ENCODE data around the gene RIC8B. TPM values are rescaled to one million over a fixed set of nuclear protein-coding genes. Genes with fewer than 3 reads are reported as not detected.

RIC8B gene
- total RNA-seq, 6 experiments from 2014 or later, result 5.9 to 10.6 (median 6.5) TPM

GRCh38 chr12:106867651-106868050, 93.2 kb downstream of the RIC8B start:
- no peaks in the 10 kb centered on the region for H3K4me1 ChIP-seq
- H3K27ac ChIP-seq, result no peak overlapping the region
- WGBS (ENCODE audit: insufficient coverage, low coverage, low lambda C conversion rate, missing lambda C conversion rate), result 93% methylated on average over 2 of the region's 3 CpGs
- H3K9me3 ChIP-seq, result no peaks in the 10 kb centered on the region
- no peak for TF ChIP-seq CTCF (IDR thresholded peaks at IDR 0.05)
- TF ChIP-seq POLR2A (IDR thresholded peaks at IDR 0.05), result no peak
- intact Hi-C loops (cut with DNase I), result no loop called here
- no peaks in the 10 kb centered on the region for H3K27me3 ChIP-seq
- DNase-seq (no peak), ATAC-seq (no peak)
- H3K36me3 ChIP-seq, result no peaks in the 10 kb centered on the region
- H3K4me3 ChIP-seq, result no peak overlapping the region

- WGBS (ENCODE audit: insufficient coverage, low coverage, low lambda C conversion rate, missing lambda C conversion rate), result 89% methylated on average over 8 of the region's 10 CpGs
- Histone ChIP-seq H3K9me3 (no peaks in the 10 kb centered on the region), H3K4me3 (no peak overlapping the region), H3K4me1 (no peaks in the 10 kb centered on the region), H3K36me3 (no peaks in the 10 kb centered on the region), H3K27me3 (no peaks in the 10 kb centered on the region), H3K27ac (no peak overlapping the region)
- intact Hi-C loops (cut with DNase I), result no loop called here
- ATAC-seq (no peak), DNase-seq (no peak)
- TF ChIP-seq CTCF (IDR thresholded peaks at IDR 0.05) (no peak), POLR2A (IDR thresholded peaks at IDR 0.05) (no peak)
Observed at GRCh38 chr12:106868982-106869700, 94.7 kb downstream of the RIC8B start.

GRCh38 chr12:106870116-106870515, 95.6 kb downstream of the RIC8B start:
- Histone ChIP-seq H3K4me1 (no peaks in the 10 kb centered on the region), H3K36me3 (no peaks in the 10 kb centered on the region), H3K27ac (no peak overlapping the region), H3K4me3 (no peak overlapping the region), H3K27me3 (no peaks in the 10 kb centered on the region), H3K9me3 (no peaks in the 10 kb centered on the region)
- intact Hi-C loops (cut with DNase I), result no loop called here
- no peak for TF ChIP-seq CTCF (IDR thresholded peaks at IDR 0.05)
- TF ChIP-seq POLR2A (IDR thresholded peaks at IDR 0.05), result no peak
- no peak for ATAC-seq
- no peak for DNase-seq

- DNase-seq (no peak), ATAC-seq (no peak)
- H3K4me1 ChIP-seq, result no peaks in the 10 kb centered on the region
- no peak for TF ChIP-seq POLR2A (IDR thresholded peaks at IDR 0.05)
- no peaks in the 10 kb centered on the region for H3K36me3 ChIP-seq
- intact Hi-C loops (cut with DNase I), result no loop called here
- H3K27ac ChIP-seq, result no peak overlapping the region
- no peaks in the 10 kb centered on the region for H3K9me3 ChIP-seq
- no peaks in the 10 kb centered on the region for H3K27me3 ChIP-seq
- WGBS (ENCODE audit: insufficient coverage, low coverage, low lambda C conversion rate, missing lambda C conversion rate), result 100% methylated on average over 1 of the region's 1 CpG
- H3K4me3 ChIP-seq, result no peak overlapping the region
Observed at GRCh38 chr12:106871477-106871876, 97.0 kb downstream of the RIC8B start.

GRCh38 chr12:106873983-106874382, 99.5 kb downstream of the RIC8B start:
- ATAC-seq (peak in 2 of 4 donors; percentile 19 to 31), DNase-seq (no peak)
- H3K27ac ChIP-seq, result no peak overlapping the region
- no peak overlapping the region for H3K4me3 ChIP-seq
- 75% methylated on average over 5 of the region's 5 CpGs for WGBS (ENCODE audit: insufficient coverage, low coverage, low lambda C conversion rate, missing lambda C conversion rate)
- no peaks in the 10 kb centered on the region for H3K4me1 ChIP-seq
- TF ChIP-seq POLR2A (IDR thresholded peaks at IDR 0.05), result no peak
- TF ChIP-seq CTCF (IDR thresholded peaks at IDR 0.05), result no peak
- intact Hi-C loops (cut with DNase I), result no loop called here
- no peaks in the 10 kb centered on the region for H3K9me3 ChIP-seq
- no peaks in the 10 kb centered on the region for H3K27me3 ChIP-seq
- H3K36me3 ChIP-seq, result no peaks in the 10 kb centered on the region
